HL-60 (cell line): Measurements from ENCODE around the gene FRAT2.

Source experiments
- DNase-seq, 2 experiments: peaks; one replicate each; pipeline ENCODE4 v3.0.0-alpha.2; 2010 to 2020; ENCODE audit warnings: low read depth in 1 of 2, low spot score in 1 of 2
- H3K27ac ChIP-seq: fragments of 250-450 bp; sonication (Bioruptor Pico); replicated peaks from 2 replicates; pipeline ENCODE4 v1.5.1; 2020; ENCODE audit warnings: mild to moderate bottlenecking, moderate library complexity
- H3K27me3 ChIP-seq: fragments of 250-450 bp; sonication (Bioruptor Pico); 2 replicates; pipeline ENCODE4 v1.5.1; 2021; ENCODE audit warnings: mild to moderate bottlenecking, moderate library complexity; ENCODE audit not compliant: insufficient read depth, poor library complexity, severe bottlenecking
- H3K4me3 ChIP-seq: replicated peaks from 2 replicates; pipeline ENCODE4 v1.5.1; 2011; ENCODE audit warnings: mild to moderate bottlenecking, control low read depth, low read length; ENCODE audit not compliant: insufficient read depth
- CTCF ChIP-seq: IDR thresholded peaks from one replicate; pipeline ENCODE4 v1.5.1; 2011; ENCODE audit warnings: low read length, control low read depth, inconsistent platforms; ENCODE audit not compliant: insufficient read depth
- GABPA ChIP-seq: IDR thresholded peaks from 2 replicates; pipeline ENCODE4 v1.6.1; 2012; ENCODE audit warnings: low read depth
- POLR2AphosphoS5 ChIP-seq: IDR thresholded peaks from 2 replicates; pipeline ENCODE4 v1.6.1; 2012; ENCODE audit warnings: low read depth
- REST ChIP-seq: IDR thresholded peaks from 2 replicates; pipeline ENCODE4 v1.6.1; 2012; ENCODE audit warnings: low read depth; ENCODE audit not compliant: insufficient replicate concordance
- SPI1 ChIP-seq: IDR thresholded peaks from 2 replicates; pipeline ENCODE4 v1.6.1; 2012; ENCODE audit warnings: low read depth, mild to moderate bottlenecking, borderline replicate concordance

The FRAT2 gene

GRCh38 chr10:97365761-97366351 lies 31.3 kb upstream of the FRAT2 start:
- H3K4me3 ChIP-seq = no peak overlapping the region
- DNase-seq = peak; percentile 84 to 87
- no peaks in the 10 kb centered on the region for H3K27me3 ChIP-seq
- TF ChIP-seq SPI1 (peak; percentile 88), GABPA (no peak; the same call in 1 of the 2 replicates)
- H3K27ac ChIP-seq = peak overlapping the region; percentile 99

- no peaks in the 10 kb centered on the region for H3K27me3 ChIP-seq
- DNase-seq = no peak
- TF ChIP-seq CTCF (no peak), REST (no peak), GABPA (no peak), SPI1 (no peak), POLR2AphosphoS5 (no peak)
- peak overlapping the region; percentile 45; the same call in 1 of the 2 replicates for H3K27ac ChIP-seq
- no peak overlapping the region for H3K4me3 ChIP-seq
Observed at GRCh38 chr10:97363071-97363470, 28.5 kb upstream of the FRAT2 start.

GRCh38 chr10:97362310-97363033 lies 27.9 kb upstream of the FRAT2 start:
- DNase-seq = no peak
- H3K4me3 ChIP-seq = no peak overlapping the region
- H3K27ac ChIP-seq = peak overlapping the region; percentile 45
- TF ChIP-seq GABPA = no peak
- TF ChIP-seq SPI1 = no peak
- TF ChIP-seq REST = no peak
- no peak for TF ChIP-seq POLR2AphosphoS5
- TF ChIP-seq CTCF = no peak
- no peaks in the 10 kb centered on the region for H3K27me3 ChIP-seq

- Histone ChIP-seq H3K4me3 (no peak overlapping the region), H3K27ac (peak overlapping the region; percentile 24), H3K27me3 (no peaks in the 10 kb centered on the region)
- DNase-seq = no peak
- TF ChIP-seq CTCF (no peak), POLR2AphosphoS5 (no peak), REST (no peak), GABPA (no peak), SPI1 (no peak)
Observed at GRCh38 chr10:97361537-97361901, 27.0 kb upstream of the FRAT2 start.
